SK-N-SH treated with all-trans-retinoic acid at 6 μM for 48 hours (cell line): ENCODE data around the gene EGFL6.
"Not testable (repeated sequence)": the region's sequence is repeated elsewhere in the genome, so short reads cannot be mapped to it uniquely, and the experiment has no call there.

Source experiments
- ATAC-seq: fragments of 200-7000 bp; cut with Tn5 transposase; 3 replicates; pipeline ENCODE4 v1.9.1; 2020; ENCODE audit warnings: mild to moderate bottlenecking, moderate library complexity
- ARNTL ChIP-seq: fragments of 450-650 bp; formaldehyde crosslinking; IDR thresholded peaks from 2 replicates; pipeline ENCODE4 v1.5.0; 2020; ENCODE audit warnings: low read depth, mild to moderate bottlenecking, moderate library complexity, borderline replicate concordance
- BACH2 ChIP-seq: fragments of 250-450 bp; sonication (Bioruptor Pico); IDR thresholded peaks from 2 replicates; pipeline ENCODE4 v1.9.0; 2021; ENCODE audit warnings: mild to moderate bottlenecking, borderline replicate concordance
- CSDC2 ChIP-seq: fragments of 250-450 bp; sonication (Bioruptor Pico); IDR thresholded peaks from 2 replicates; pipeline ENCODE4 v1.5.0; 2020; ENCODE audit warnings: mild to moderate bottlenecking, moderate library complexity
- CSRNP3 ChIP-seq: fragments of 250-450 bp; sonication (Bioruptor Pico); IDR thresholded peaks from 2 replicates; pipeline ENCODE4 v1.5.1; 2021; ENCODE audit warnings: mild to moderate bottlenecking, moderate library complexity
- ESRRG ChIP-seq: fragments of 250-450 bp; sonication (Bioruptor Pico); IDR thresholded peaks from 2 replicates; pipeline ENCODE4 v1.6.1; 2021; ENCODE audit warnings: mild to moderate bottlenecking
- ISL1 ChIP-seq: fragments of 250-450 bp; sonication (Bioruptor Pico); IDR thresholded peaks from 2 replicates; pipeline ENCODE4 v2.1.2; 2022; ENCODE audit warnings: mild to moderate bottlenecking, moderate library complexity
- OSR1 ChIP-seq: fragments of 250-450 bp; sonication (Bioruptor Pico); IDR thresholded peaks from 2 replicates; pipeline ENCODE4 v1.8.0; 2022; ENCODE audit warnings: moderate library complexity, mild to moderate bottlenecking, inconsistent platforms
- PATZ1 ChIP-seq: fragments of 250-450 bp; sonication (Bioruptor Pico); IDR thresholded peaks from 2 replicates; pipeline ENCODE4 v1.8.0; 2020; ENCODE audit warnings: mild to moderate bottlenecking, moderate library complexity, borderline replicate concordance
- PPARA ChIP-seq: fragments of 250-450 bp; sonication (Bioruptor Pico); IDR thresholded peaks from 2 replicates; pipeline ENCODE4 v1.5.0; 2020; ENCODE audit warnings: mild to moderate bottlenecking, borderline replicate concordance
- RARB ChIP-seq: fragments of 250-450 bp; sonication (Bioruptor Pico); IDR thresholded peaks from 2 replicates; pipeline ENCODE4 v1.8.0; 2021; ENCODE audit warnings: mild to moderate bottlenecking, moderate library complexity
- SNAI2 ChIP-seq: fragments of 250-450 bp; sonication (Bioruptor Pico); IDR thresholded peaks from 2 replicates; pipeline ENCODE4 v1.5.0; 2020; ENCODE audit warnings: mild to moderate bottlenecking, moderate library complexity
- TOX ChIP-seq: fragments of 250-450 bp; sonication (Bioruptor Pico); IDR thresholded peaks from 2 replicates; pipeline ENCODE4 v1.8.0; 2021; ENCODE audit warnings: mild to moderate bottlenecking, moderate library complexity, borderline replicate concordance
- TSHZ2 ChIP-seq: fragments of 250-450 bp; sonication (Bioruptor Pico); IDR thresholded peaks from 2 replicates; pipeline ENCODE4 v1.5.0; 2020; ENCODE audit warnings: mild to moderate bottlenecking, moderate library complexity
- ZC3H10 ChIP-seq: fragments of 250-450 bp; sonication (Bioruptor Pico); IDR thresholded peaks from 2 replicates; pipeline ENCODE4 v1.5.1; 2021; ENCODE audit warnings: mild to moderate bottlenecking, moderate library complexity
- ZFP30 ChIP-seq: fragments of 450-650 bp; formaldehyde crosslinking; IDR thresholded peaks from 2 replicates; pipeline ENCODE4 v1.5.0; 2022; ENCODE audit warnings: mild to moderate bottlenecking, moderate library complexity
- ZNF565 ChIP-seq: fragments of 450-650 bp; formaldehyde crosslinking; conservative IDR thresholded peaks from 2 replicates; pipeline ENCODE4 v1.5.0; 2020; ENCODE audit warnings: low read depth, mild to moderate bottlenecking, moderate library complexity
- ZNF70 ChIP-seq: fragments of 450-650 bp; formaldehyde crosslinking; IDR thresholded peaks from 2 replicates; pipeline ENCODE4 v1.5.0; 2020; ENCODE audit warnings: mild to moderate bottlenecking, moderate library complexity
- ZNF8 ChIP-seq: fragments of 450-650 bp; formaldehyde crosslinking; IDR thresholded peaks from 2 replicates; pipeline ENCODE4 v1.5.0; 2020; ENCODE audit warnings: mild to moderate bottlenecking, moderate library complexity

Gene EGFL6

GRCh38 chrX:13638021-13638420 is 68.6 kb downstream of the EGFL6 start:
- ATAC-seq: no peak
- TF ChIP-seq RARB (CRISPR knock-in tag) (no peak), ZC3H10 (CRISPR knock-in tag) (no peak), ESRRG (no peak), ARNTL (CRISPR knock-in tag) (no peak), OSR1 (no peak), ZNF70 (CRISPR knock-in tag) (no peak), ISL1 (no peak), BACH2 (CRISPR knock-in tag) (no peak), TOX (no peak), SNAI2 (CRISPR knock-in tag) (no peak), TSHZ2 (CRISPR knock-in tag) (no peak)

GRCh38 chrX:13638826-13639225 is 69.4 kb downstream of the EGFL6 start:
- no peak for TF ChIP-seq PATZ1
- TF ChIP-seq BACH2 (CRISPR knock-in tag): no peak
- TF ChIP-seq ARNTL (CRISPR knock-in tag): no peak
- TF ChIP-seq ZNF8 (CRISPR knock-in tag): no peak
- TF ChIP-seq ZFP30 (CRISPR knock-in tag): no peak
- no peak for TF ChIP-seq ESRRG
- TF ChIP-seq SNAI2 (CRISPR knock-in tag): no peak
- no peak for TF ChIP-seq TSHZ2 (CRISPR knock-in tag)
- TF ChIP-seq OSR1: no peak
- TF ChIP-seq RARB (CRISPR knock-in tag): no peak
- no peak for TF ChIP-seq ISL1
- TF ChIP-seq, all 23 proteins: peak for 0
- ATAC-seq: no peak

- not testable (repeated sequence) for ATAC-seq
Observed at GRCh38 chrX:13641684-13642083, 72.3 kb downstream of the EGFL6 start.

GRCh38 chrX:13645464-13646153 is 76.2 kb downstream of the EGFL6 start:
- ATAC-seq: peak; percentile 47
- TF ChIP-seq CSDC2 (CRISPR knock-in tag) (no peak), PATZ1 (no peak), ZNF565 (CRISPR knock-in tag) (no peak), PPARA (no peak), ZNF70 (CRISPR knock-in tag) (no peak), RARB (CRISPR knock-in tag) (no peak), CSRNP3 (CRISPR knock-in tag) (no peak), ZFP30 (CRISPR knock-in tag) (no peak)
